Measurements from ENCODE around the gene E4F1.

DNA sequence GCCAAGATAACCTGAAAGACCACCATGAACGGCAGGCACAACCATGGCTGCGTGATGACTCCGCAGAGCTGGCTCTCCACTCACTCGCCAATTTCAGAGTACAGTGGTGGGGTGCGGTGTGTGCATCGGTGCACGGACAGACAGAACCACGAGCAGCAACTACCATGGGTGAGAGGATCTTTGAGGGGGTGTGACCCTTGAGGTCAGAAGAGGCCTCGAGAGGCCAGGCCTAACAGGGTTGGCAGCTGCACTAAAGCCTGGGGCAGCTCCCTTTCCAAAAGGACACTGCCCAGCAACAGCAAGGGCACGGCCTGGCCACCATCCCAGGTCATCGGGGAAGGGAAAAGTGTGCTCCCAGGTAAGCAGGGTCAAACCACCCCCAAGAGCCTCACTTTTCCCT is 29.9 kb downstream of the E4F1 start:
- TF ChIP-seq, protein P1, sequence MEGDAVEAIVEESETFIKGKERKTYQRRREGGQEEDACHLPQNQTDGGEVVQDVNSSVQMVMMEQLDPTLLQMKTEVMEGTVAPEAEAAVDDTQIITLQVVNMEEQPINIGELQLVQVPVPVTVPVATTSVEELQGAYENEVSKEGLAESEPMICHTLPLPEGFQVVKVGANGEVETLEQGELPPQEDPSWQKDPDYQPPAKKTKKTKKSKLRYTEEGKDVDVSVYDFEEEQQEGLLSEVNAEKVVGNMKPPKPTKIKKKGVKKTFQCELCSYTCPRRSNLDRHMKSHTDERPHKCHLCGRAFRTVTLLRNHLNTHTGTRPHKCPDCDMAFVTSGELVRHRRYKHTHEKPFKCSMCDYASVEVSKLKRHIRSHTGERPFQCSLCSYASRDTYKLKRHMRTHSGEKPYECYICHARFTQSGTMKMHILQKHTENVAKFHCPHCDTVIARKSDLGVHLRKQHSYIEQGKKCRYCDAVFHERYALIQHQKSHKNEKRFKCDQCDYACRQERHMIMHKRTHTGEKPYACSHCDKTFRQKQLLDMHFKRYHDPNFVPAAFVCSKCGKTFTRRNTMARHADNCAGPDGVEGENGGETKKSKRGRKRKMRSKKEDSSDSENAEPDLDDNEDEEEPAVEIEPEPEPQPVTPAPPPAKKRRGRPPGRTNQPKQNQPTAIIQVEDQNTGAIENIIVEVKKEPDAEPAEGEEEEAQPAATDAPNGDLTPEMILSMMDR (IDR thresholded peaks at IDR 0.05), result no peak
- TF ChIP-seq EP300 (IDR thresholded peaks at IDR 0.05), result no peak
